ENCODE results near the gene MAPK10.

GRCh38 chr4:86096373-86096772 is 263.5 kb downstream of the MAPK10 start:
- TF ChIP-seq, protein P1, sequence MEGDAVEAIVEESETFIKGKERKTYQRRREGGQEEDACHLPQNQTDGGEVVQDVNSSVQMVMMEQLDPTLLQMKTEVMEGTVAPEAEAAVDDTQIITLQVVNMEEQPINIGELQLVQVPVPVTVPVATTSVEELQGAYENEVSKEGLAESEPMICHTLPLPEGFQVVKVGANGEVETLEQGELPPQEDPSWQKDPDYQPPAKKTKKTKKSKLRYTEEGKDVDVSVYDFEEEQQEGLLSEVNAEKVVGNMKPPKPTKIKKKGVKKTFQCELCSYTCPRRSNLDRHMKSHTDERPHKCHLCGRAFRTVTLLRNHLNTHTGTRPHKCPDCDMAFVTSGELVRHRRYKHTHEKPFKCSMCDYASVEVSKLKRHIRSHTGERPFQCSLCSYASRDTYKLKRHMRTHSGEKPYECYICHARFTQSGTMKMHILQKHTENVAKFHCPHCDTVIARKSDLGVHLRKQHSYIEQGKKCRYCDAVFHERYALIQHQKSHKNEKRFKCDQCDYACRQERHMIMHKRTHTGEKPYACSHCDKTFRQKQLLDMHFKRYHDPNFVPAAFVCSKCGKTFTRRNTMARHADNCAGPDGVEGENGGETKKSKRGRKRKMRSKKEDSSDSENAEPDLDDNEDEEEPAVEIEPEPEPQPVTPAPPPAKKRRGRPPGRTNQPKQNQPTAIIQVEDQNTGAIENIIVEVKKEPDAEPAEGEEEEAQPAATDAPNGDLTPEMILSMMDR (IDR thresholded peaks at IDR 0.05), result no peak
- TF ChIP-seq POLR2AphosphoS5 (IDR thresholded peaks at IDR 0.05), result no peak

Data from prostate gland (tissue), 2 donors.